ENCODE measurements around the gene FERMT3.

GRCh38 chr11:64165842-64166635 is 40.5 kb upstream of the FERMT3 start, which contains the start of gene MACROD1:
- TF ChIP-seq CTCF (IDR thresholded peaks at IDR 0.05) (0 out of 2 replicates have a peak, but pooled peaks have one; percentile 22), ZFX (IDR thresholded peaks at IDR 0.05; ENCODE audit: borderline replicate concordance) (no peak)
